GM21619 (cell line): ENCODE data around the gene RPS6KA5.
"Not testable (repeated sequence)": the region's sequence is repeated elsewhere in the genome, so short reads cannot be mapped to it uniquely, and the experiment has no call there.

Source experiments
- ATAC-seq: cut with Tn5 transposase; IDR thresholded peaks from one replicate; pipeline ENCODE4 v1.9.1; 2021; ENCODE audit not compliant: unreplicated experiment

The RPS6KA5 gene

DNA sequence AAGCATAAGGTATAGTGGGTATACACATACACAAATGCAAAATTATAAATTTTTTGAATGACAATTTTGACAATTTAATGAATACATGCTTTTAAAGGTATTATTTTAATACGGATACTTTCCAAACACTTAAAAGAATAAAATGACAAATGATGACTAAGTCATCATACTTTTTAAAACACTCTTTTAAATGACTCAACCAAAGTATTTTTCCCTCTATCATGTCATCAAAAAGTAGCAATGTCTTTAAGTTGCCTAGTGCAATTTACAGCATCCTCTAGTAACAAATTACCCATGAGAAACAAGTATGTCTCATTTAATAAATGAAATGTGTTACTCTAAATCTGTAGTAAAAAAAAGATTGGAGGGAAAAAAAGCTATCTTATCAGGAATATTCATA lies 73.3 kb downstream of the RPS6KA5 start:
- ATAC-seq, result no peak

DNA sequence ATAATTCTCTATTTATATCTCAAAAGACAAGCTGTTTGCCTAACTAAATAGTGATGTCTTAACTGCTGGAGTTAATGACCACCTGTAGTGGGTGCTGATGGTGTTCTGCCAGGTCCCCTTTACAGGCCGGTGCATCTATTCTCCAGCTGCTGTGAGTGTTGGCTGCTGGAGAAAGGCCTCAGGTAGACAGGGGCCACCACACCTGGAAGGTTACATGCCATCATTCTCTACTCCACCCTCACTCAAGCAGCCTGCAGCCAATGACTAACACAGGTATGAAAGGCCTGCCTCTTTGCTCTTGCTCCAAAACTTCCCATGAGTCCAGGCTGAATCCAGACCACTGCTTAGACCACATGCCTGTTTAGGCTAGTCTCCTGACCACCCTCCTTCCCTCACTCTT lies 73.9 kb downstream of the RPS6KA5 start:
- no peak for ATAC-seq

DNA sequence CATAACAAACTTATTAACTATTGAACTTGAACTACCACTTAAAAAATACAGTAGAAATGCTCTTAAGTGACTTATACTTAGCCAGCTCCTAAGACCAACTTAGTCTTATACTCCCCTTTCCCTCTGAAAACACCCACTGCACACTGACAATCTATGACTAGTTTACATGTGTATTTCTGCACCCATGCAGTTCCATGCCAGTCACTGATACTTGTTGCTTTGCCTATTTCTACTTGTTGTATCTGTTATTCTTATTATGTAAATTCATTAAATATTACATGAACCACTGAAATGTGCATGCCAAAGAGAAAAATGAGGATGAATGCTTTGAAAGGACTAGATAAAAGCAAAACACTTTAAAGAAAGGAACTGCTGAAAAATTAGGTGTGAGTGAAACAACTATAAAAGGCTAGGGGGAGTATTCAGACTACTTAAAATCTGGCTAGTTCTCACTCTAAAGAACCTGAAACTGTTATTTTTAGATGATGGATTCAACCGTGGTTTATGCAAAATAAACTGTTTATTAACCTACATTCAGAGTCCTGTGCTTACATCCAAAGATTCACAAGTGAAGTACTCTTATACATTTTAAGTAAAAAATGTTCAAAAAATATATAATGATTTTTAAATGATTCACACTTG lies 74.7 kb downstream of the RPS6KA5 start:
- peak; percentile 92 for ATAC-seq

DNA sequence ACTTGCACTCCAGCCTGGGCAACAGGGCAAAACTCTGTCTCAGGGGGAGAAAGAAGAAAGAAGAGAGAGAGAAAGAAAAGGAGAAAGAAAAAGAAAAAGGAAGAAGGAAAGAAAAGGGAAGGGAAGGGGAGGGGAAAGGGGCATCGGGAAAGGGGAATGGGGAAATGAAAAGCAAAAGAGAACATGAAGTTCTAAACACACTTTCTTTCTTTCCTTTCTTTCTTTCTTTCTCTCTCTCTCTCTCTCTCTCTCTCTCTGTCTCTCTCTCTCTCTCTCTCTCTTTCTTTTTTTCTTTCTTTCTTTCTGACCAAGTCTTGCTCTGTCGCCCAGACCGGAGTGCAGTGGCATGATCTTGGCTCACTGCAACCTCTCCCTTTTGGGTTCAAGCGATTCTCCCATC lies 76.9 kb downstream of the RPS6KA5 start:
- ATAC-seq, result no peak

DNA sequence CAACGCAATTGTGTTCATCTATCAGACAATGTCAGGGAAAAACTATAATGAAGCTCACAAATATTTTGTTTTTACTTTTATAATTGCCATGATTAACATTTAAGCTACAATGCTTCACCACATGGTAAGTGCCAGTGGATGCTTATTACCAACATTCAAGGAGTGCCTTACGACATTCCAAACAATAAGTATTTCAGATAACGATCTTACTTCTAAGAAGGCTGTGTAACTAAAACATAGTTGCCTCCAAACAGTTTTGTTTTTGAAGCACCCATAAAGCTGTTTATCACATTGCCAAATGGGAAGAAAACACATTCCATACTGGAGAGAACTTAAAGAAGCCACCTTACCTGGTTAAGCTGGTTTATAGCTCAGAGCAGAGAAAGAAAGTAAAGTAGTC lies 78.8 kb downstream of the RPS6KA5 start:
- no peak for ATAC-seq

DNA sequence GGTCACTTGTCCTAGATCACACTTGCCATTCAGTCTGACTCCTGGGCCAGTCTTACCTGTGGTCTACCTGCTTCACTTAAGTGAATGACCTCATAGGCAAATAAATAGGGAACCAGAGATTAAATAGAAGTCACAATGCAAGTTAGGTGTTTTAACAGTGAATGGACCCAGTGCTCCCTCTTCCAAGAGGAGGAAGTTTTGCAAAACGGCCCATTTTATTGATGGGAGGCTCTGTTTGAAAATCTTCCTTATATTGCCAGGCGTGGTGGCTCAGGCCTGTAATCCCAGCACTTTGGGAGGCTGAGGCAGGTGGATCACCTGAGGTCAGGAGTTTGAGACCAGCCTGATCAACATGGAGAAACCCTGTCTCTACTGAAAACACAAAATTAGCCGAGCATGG lies 79.8 kb downstream of the RPS6KA5 start:
- ATAC-seq, result not testable (repeated sequence)

DNA sequence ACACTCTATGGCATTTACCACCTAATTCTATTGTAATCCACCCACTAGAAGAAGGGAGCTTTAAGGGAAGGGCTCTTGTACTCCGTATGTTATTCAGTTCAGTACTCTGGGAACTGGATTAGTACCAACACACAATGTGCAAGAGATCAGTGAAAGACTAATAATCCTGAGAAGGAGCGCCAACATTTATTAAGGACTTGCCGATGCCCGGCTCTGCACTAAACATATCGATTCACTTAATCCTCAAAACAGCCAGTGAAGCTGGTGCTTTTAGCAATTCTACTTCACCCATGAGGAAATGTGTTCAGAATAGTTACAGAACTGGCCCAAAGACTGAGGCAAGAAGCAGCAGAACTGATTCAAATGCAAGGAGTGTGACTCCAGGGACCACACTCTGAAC lies 80.9 kb downstream of the RPS6KA5 start:
- no peak for ATAC-seq

DNA sequence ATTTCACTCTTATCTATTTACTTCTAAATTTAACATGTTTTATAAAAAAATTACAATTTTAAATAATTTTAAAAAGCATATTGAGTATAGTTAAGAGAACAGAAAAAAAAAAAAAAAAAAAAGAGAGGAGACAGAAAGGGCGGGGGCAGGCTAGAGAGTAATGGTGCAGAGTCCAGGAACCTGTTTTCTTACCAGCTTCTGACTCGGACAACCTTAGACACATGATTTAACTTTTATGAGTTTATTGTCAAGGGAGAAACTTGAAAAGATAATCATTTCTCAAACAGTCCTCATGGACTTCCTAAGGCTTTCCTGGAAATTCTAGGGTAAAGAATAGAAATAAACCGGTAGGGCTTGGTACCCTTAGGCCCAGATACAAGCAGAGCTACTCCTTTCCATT lies 84.3 kb downstream of the RPS6KA5 start:
- no peak for ATAC-seq

DNA sequence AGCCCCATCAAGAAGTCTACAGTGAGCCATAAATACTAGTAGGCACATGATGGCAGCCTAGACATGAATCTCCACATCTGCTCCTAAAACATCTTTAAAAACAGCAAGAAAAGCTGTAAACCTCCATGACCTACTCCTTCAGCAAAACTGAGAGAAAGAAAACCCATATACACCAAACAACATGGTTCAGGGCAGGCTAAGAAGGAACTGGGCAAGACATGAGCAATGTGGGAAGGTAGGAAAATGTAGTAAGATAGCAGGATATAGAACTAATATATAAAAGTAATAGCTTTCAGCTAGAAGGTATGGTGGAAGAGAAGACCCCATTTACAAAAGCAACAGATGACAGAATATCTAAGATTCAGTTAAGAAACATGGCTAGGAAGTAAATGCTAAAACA lies 88.8 kb downstream of the RPS6KA5 start:
- ATAC-seq, result no peak

DNA sequence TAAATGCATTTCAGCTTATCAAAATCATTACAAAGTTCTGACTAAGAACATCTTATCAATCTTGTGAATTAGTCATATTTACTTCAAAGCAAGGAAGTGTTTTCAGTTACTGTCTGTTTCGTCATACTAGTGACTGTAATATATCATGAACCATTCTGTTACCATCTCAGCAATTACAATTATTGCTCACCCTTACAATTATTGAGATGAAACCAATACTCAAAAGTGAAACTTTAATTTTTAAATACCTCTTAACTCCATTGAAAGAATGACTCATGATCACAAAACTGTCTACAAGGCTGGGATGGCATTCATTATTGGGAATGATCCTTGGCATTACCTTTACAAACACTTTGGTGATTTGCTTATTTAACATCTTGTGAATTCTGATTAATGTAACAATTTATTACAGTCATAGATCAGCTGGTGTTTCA lies 90.3 kb downstream of the RPS6KA5 start:
- ATAC-seq, result peak; percentile 51

DNA sequence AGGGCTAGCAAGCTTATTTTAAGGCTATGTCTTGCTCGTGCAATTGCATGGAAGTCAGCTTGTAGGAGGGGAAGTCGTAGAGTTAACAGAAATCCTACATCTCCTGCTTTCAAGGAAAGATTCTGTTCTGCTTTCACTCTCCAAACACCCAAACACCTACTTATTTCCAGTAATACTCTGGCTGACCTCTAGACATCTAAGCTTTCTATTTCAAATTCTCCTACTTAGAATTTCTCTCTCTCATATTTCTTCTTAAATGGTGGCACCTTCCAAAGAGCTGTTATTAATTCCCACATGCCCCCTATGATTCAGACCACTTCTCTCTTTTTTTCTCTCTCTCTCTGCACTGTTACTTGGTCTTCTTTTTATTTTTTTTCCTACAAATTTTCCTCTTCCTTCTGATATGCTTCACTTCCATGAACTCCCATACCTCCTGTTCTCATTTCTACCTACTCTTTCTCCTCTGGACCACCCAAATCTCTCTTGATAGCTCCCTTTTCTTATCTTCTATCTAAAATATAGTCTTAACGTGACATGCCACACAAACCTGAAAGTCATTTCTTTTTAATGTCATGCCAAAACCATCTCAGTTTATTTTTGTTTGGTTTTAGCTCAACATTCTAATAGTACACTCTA lies 90.8 kb downstream of the RPS6KA5 start:
- ATAC-seq, result no peak

DNA sequence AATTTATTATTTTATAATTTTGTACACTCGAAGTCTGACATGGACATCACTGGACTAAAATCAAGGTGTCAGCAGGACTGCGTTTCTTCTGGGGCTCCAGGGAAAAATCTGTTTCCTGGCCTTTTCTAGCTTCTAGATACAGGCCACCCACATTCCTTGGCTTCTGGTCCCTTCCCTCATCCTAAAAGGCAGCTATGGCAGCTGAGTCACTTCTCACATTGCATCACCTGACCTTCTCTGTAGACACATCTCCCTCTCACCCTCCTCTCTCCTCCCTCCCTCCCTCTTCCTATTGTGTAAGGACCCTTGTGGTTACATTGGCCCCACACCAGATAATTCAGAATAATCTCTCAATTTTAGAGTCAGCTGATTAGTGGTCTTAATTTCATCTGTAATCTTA lies 92.4 kb downstream of the RPS6KA5 start:
- ATAC-seq, result no peak

DNA sequence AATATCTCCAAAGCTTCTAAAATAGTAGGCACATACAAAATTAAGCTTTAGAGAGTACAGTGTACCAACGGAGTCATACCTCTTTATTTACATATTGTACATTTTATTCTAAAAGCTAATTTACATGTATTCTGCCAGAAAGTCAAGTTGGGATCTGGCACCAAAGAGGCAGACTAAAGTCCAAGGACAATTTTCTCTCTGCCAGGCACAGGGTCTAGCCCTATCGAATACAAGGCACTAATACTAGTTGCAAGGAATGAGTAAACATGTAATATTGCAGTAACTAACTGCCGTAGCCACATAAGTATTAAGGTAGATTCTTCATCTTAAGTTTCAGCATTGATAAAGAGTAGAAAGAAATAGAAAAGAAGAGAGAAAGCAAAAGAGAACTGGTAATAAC lies 93.9 kb downstream of the RPS6KA5 start:
- no peak for ATAC-seq

DNA sequence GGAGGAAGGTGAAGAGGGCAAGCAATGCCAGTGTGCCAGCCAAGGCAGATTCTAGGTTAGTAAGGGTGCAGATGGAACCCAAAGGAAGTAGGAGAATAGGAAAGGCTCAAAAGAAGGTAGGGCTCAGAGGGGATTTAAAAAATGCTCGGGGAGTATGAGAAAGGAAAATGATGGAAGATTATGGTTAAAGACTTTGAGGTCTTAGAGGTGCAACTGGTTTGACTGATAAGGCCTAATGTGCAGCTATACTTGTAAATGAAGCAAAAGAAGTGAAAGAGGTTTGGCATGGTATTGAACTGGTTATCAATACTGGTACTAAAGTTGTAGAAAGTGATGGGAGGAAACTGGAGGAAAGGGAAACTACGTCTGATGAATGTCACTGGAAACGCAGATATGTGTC lies 94.7 kb downstream of the RPS6KA5 start:
- ATAC-seq, result no peak

DNA sequence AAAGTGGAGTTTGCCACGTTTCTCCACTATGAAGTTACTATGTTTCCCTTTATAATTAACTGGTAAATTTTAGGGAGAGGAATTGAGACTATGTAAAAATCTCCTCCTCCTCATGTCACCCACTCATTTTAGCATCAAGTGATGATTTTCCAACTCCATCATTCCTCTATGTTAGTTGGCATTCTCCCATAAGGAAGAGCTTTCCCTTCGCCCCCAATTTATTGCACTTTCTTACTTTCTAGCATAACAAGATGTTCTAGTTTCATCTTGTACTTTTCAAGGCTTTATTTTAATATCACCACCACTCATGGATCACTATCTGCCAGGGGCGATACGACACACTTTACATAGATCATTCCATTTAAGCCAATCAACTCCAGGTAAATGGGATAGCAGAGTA lies 97.1 kb downstream of the RPS6KA5 start:
- ATAC-seq, result no peak

DNA sequence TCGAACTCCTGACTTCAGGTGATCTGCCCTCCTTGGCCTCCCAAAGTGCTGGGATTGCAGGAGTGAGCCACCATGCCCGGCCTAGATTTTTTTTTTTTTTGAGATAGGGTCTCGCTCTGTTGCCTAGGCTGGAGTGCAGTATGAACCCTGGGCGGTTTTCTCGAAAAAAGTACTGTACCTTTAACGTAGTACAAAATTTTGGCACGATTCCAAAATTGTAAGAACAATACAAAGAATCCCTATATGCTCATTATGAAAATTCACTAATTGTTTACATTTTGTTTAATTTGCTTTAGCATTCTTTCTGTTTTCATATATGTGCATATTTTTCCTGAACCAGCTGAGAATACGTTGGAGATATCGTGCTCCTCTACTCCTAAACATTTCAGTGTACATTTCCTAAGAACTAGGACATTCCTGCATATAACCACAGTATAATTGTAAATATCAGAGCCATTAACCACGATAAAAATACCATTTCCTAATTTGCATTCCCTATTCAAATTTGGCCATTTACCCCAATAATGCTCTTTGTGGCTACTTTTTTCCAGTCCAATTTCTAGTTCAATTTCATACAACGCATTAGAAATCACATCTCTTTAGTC lies 97.8 kb downstream of the RPS6KA5 start:
- no peak for ATAC-seq

DNA sequence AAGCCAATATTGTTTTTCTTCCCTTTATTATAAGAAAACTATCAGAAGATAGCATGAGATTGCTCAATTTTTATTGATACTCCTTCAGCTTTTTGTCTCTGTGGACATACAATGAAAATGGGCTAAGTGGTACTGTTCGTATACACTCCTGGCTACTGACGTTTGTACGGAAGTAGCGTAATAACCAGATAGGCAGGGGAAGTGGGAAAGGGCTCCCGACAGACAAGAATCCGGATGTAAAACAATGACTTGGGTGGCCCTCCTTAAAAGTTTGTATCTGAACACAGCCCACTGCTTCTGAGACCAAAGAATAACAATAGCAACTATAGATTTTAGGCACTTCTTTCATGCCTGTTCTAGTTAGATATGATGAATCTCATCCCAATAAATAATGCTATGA lies 99.6 kb downstream of the RPS6KA5 start:
- no peak for ATAC-seq

DNA sequence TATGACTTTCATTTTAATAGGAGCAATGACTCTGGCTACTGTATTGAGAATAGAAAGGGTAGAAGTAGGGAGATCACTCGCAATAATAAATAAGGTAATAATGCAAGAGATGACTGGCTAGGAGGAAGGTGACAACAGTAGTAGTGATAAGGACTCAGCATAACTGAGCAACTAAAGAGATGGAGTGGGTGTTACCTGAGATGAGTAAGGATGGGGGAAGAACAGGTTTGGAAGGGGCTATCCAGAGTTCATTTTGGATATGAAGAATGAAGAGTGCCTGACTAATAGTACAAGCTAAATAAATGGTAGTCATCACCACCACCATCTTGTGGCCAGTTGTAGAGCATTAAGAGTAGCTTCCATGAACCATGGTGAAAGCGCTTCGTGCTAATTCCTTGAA lies 101.1 kb downstream of the RPS6KA5 start:
- no peak for ATAC-seq

DNA sequence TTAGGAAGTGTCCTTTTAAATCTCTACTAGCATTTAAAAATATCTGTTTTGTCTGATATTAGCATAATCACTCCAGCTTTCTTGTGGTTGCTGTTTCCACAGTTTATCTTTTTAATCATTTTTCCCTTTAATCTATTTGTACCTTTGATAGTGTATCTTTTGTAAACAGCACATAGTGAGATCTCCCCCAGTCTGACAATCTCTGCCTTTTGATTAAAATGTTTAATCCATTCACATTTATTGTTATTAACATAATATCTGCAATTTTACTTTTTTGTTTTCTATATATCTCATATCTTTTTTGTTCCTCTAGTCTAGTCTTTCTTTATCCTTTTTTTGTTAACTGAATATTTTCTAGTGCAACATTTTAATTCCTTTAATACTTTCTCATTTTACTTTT lies 104.2 kb downstream of the RPS6KA5 start:
- no peak for ATAC-seq

DNA sequence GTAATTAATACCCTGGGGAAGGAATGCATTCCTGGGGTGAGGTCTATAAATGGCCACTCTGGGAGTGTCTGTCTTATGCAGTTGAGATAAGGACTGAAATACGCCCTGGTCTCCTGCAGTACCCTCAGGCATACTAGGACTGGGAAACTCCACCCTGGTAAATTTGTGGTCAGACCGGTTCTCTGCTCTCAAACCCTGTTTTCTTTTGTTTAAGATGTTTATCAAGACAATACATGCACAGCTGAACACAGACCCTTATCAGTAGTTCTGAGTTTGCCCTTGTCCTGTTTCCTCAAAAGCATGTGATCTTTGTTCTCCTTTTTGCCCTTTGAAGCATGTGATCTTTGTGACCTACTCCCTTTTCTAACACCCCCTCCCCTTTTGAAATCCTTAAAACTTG lies 106.8 kb downstream of the RPS6KA5 start:
- not testable (repeated sequence) for ATAC-seq

DNA sequence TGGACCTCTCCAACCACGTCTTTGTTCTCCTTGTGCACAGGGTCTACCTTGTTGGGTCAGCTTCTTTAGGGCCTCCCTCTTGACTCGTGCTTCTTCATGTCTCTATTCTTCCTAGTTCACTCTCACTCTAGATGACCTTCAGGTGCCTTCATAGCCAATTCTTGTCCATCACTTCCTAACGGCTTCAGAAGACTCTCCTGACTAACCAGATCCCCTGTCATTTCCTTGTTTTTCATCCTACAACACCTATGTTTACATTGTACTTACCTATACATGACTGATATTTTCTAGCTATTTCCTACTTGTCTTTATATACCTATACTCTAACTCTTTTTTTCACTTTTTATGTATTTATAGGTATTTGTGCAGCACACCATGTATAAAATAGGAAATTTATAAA lies 117.1 kb downstream of the RPS6KA5 start:
- no peak for ATAC-seq

DNA sequence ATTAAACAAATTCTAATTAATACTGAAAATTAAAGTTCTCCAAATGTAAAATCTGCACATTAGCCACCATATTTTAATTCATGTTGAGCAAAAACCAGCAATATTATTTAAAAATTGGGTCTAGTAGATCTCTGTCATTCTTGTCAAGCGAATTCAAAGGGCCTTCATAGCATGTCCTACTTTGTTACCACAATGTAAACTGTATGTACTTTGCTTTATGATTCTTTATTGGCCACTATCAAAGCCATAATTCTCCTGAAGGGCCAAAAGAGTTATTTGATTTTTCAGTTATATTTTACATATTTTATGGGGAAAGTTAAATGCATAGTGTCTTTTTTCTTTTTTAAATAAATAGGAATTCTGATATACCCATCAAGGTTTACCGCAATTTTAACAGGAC lies 117.9 kb downstream of the RPS6KA5 start:
- no peak for ATAC-seq

DNA sequence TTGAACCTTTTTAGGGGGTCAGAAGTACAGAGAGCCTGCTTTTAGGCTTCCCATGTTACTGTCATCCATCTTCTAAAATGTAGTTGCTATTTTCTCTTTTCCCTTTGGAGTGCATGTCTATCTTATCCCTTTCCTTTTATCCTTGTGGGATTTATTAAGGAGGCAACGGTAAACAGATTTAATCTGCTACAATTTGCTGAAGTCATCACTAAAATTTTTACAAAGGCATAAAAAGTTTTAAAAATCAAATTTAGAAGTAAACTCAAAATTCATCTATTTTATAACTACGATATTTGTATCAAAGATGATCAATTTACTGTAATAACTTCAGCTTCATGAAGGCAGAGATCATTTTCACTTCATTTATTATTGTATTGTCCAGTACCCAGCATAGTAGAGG lies 118.7 kb downstream of the RPS6KA5 start:
- ATAC-seq, result no peak
